Left lung (tissue), 10 donors: ENCODE measurements around the gene ANKS1A. TPM values are rescaled to one million over a fixed set of nuclear protein-coding genes. Genes with fewer than 3 reads are reported as not detected.

Experiments used
- ATAC-seq: fragments of 200-7000 bp; cut with Tn5 transposase; one replicate; pipeline ENCODE4 v1.9.1; 2020; ENCODE audit warnings: moderate library complexity
- DNase-seq, 4 donors: peaks; one replicate each; pipeline ENCODE4 v3.0.0-alpha.2; 2013 to 2020
- H3K27ac ChIP-seq, 2 donors: fragments of 200-600 bp; sonication (generic) in 1 of 2; one replicate each; pipeline versions ENCODE4 v1.5.0 to v1.8.0; 2020 to 2021
- H3K27me3 ChIP-seq, 2 donors: fragments of 200-600 bp; sonication (generic) in 1 of 2; one replicate each; pipeline versions ENCODE4 v1.5.0 to v1.8.0; 2020 to 2021
- H3K36me3 ChIP-seq, 2 donors: fragments of 200-600 bp; sonication (generic) in 1 of 2; one replicate each; pipeline versions ENCODE4 v1.5.0 to v1.8.0; 2020 to 2021
- H3K4me1 ChIP-seq, 2 donors: fragments of 200-600 bp; one replicate each; pipeline ENCODE4 v1.8.0; 2021
- H3K4me3 ChIP-seq, 2 donors: fragments of 200-600 bp; sonication (generic) in 1 of 2; one replicate each; pipeline versions ENCODE4 v1.5.0 to v1.8.0; 2020 to 2021; ENCODE audit warnings: mild to moderate bottlenecking in 1 of 2
- H3K9me3 ChIP-seq, 2 donors: fragments of 200-600 bp; sonication (generic) in 1 of 2; one replicate each; pipeline versions ENCODE4 v1.5.0 to v1.8.0; 2020 to 2021
- CTCF ChIP-seq, 2 donors: fragments of 200-600 bp; sonication (generic) in 1 of 2; IDR thresholded peaks; one replicate each; pipeline versions ENCODE4 v1.5.0 to v1.8.0; 2021; ENCODE audit warnings: antibody characterized with exemption in 2 of 2
- intact Hi-C, 2 donors: fragments of 100-400 bp; cut with DNase I; formaldehyde crosslinking; loops; one replicate each; pipeline versions ENCODE4 v1.11.2 to v1.14.2; 2022
- polyA plus RNA-seq, 6 donors: library from polyadenylated mRNA; unstranded; fragments of 120-200 nt; gene quantifications; one replicate each; pipeline ENCODE4 v1.2.1, GENCODE V29; 2013; ENCODE audit not compliant: insufficient read length in 6 of 6
- total RNA-seq, 2 donors: library from RNA; stranded (reverse); fragmentation: NEBNext Ultra II Directional; extraction: Animal tissue kit (Norgen Biotek cat#: 25700); gene quantifications; one replicate each; pipeline ENCODE4 v1.2.1, GENCODE V29; 2021
- donor health status: DM: no; HTN: yes; CAD: no.
- donor health status: DM: no; HTN: no; CAD: no.

ANKS1A gene
- total and polyA plus RNA-seq, 8 donors = 23.0 to 45.4 (median 26.4) TPM

DNA sequence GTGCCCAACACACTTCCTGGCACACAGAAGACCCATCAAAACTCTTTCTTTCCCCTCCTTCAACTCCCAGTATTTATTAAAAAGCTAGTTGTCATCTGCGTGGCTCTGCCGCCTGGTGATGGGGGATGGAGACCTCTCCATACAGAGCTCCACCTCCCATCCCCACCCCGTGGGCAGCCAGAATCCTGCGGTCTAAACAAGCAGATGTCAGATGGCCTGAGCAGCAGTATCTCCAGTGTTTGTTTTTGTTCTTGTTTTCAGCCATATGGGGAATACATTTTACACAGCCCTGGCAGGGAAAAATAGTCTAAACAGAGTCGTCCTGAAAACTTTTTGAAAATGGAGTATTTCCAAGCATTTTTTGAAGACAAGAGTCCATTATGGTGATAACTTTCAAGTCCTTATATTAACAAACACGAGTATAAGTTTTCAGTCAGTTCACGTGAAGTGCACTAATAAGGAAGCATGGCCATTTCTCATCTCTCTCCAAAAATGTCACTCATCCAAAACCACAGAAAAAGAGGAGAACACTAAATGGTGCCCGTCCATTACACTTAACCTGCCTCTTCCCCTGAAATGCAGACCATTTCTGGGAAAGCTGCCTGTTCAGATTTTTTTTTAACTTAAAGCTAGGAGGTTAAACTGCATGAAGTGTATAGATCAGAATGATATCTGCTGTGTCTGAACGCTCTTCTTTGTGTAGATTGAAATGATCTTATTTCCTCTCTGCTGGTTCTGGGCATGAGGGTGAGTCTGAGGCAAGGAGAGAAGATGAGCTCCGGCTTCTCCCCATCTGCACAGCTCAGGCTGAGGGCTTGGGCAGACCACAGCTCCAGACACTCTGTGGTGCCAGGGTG is 161.1 kb downstream of the ANKS1A start:
- Histone ChIP-seq H3K27ac (peak overlapping the region; percentile 76 to 86), H3K36me3 (peaks cover 0 to 32% of the 10 kb centered on the region in 2 donors), H3K4me1 (peaks cover 55 to 69% of the 10 kb centered on the region in 2 donors), H3K4me3 (no peak overlapping the region), H3K9me3 (no peaks in the 10 kb centered on the region), H3K27me3 (no peaks in the 10 kb centered on the region)
- DNase-seq (peak in 3 of 4 donors; percentile 68 to 87 (median 78)), ATAC-seq (peak; percentile 34)
- TF ChIP-seq CTCF (IDR thresholded peaks at IDR 0.05) = no peak
- intact Hi-C loops = no loop called here

DNA sequence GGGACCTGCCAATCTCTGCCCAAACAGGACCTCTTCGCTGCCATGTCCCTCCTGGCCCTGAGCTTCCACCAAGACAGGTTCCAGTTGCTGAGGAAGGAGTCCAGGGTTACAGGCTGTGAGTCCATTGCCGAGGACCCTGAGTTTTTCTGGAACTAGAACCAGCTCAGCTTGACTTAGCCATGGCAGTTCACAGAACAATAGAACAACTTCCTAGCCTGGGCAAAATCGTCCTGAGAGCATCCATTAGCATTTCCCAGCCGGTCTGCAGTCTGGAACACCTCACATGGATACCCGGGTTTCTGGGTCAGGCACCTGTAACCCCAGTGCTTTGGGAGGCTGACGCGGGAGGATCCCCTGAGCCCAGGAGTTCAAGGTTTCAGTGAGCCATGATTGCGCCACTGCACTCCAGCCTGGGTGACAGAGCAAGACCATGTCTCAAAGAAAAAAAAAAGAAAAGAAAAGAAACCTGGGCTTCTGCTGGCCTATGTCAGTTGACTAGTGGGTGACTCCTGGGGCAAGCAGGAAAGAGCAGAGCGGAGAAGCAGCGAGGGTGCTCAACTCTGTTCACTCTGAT is 161.8 kb downstream of the ANKS1A start:
- DNase-seq (no peak), ATAC-seq (no peak)
- TF ChIP-seq CTCF (IDR thresholded peaks at IDR 0.05) = no peak
- Histone ChIP-seq H3K27me3 (no peaks in the 10 kb centered on the region), H3K27ac (peak overlapping the region; percentile 76 to 86), H3K36me3 (peaks cover 0 to 38% of the 10 kb centered on the region in 2 donors), H3K4me1 (peaks cover 48 to 62% of the 10 kb centered on the region in 2 donors), H3K4me3 (no peak overlapping the region), H3K9me3 (no peaks in the 10 kb centered on the region)
- intact Hi-C loops = no loop called here

GRCh38 chr6:35051396-35051795 is 162.3 kb downstream of the ANKS1A start:
- Histone ChIP-seq H3K36me3 (peaks cover 0 to 40% of the 10 kb centered on the region in 2 donors), H3K4me1 (peaks cover 43 to 57% of the 10 kb centered on the region in 2 donors), H3K27me3 (no peaks in the 10 kb centered on the region), H3K9me3 (no peaks in the 10 kb centered on the region), H3K4me3 (no peak overlapping the region), H3K27ac (no peak overlapping the region)
- no peak for TF ChIP-seq CTCF (IDR thresholded peaks at IDR 0.05)
- DNase-seq (no peak), ATAC-seq (no peak)
- intact Hi-C loops = no loop called here

- Histone ChIP-seq H3K36me3 (peaks cover 0 to 45% of the 10 kb centered on the region in 2 donors), H3K4me3 (no peak overlapping the region), H3K27me3 (no peaks in the 10 kb centered on the region), H3K4me1 (peaks cover 36 to 50% of the 10 kb centered on the region in 2 donors), H3K27ac (peak overlapping the region in 1 of 2 donors; percentile 37), H3K9me3 (no peaks in the 10 kb centered on the region)
- intact Hi-C loops = no loop called here
- ATAC-seq = no peak
- no peak for DNase-seq
- no peak for TF ChIP-seq CTCF (IDR thresholded peaks at IDR 0.05)
Observed at GRCh38 chr6:35051997-35052583, 163.0 kb downstream of the ANKS1A start.
